LNCAP (cell line): ENCODE measurements around the gene CNTFR.

Source experiments
- TF ChIP-seq, protein P1 (sequence below): fragments of 450-650 bp; IDR thresholded peaks from 2 replicates; pipeline ENCODE4 v1.5.1; 2017; ENCODE audit warnings: mild to moderate bottlenecking

CNTFR gene

DNA sequence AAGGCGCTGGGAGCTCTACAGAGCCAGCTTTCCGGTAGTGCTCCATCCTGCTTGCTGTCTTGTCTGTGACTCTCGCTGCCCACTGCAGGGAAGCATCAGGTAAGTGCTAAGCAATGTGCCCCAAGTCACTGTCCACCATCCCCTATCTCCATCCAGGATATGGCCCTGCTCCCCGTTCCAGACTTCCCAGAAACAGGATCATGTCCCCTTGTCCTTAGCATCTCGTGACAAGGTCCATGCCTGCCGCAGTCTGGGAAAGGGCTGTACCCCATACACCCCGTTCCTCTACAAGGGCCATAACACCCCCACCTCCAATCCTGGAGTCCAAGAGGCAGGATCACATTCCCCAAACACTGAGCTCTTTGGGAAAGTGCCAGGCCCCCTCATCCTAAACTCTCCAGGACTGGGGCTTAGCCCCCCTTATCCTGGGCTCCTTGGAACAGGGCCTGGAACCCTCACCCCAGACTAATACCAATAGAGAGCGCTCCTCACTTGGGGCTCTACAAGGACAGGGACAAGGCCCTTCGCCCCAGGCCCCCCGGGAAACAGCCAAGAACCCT, 21.8 kb upstream of the CNTFR start:
- TF ChIP-seq, protein P1, sequence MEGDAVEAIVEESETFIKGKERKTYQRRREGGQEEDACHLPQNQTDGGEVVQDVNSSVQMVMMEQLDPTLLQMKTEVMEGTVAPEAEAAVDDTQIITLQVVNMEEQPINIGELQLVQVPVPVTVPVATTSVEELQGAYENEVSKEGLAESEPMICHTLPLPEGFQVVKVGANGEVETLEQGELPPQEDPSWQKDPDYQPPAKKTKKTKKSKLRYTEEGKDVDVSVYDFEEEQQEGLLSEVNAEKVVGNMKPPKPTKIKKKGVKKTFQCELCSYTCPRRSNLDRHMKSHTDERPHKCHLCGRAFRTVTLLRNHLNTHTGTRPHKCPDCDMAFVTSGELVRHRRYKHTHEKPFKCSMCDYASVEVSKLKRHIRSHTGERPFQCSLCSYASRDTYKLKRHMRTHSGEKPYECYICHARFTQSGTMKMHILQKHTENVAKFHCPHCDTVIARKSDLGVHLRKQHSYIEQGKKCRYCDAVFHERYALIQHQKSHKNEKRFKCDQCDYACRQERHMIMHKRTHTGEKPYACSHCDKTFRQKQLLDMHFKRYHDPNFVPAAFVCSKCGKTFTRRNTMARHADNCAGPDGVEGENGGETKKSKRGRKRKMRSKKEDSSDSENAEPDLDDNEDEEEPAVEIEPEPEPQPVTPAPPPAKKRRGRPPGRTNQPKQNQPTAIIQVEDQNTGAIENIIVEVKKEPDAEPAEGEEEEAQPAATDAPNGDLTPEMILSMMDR, result peak; percentile 14; the same call in 1 of the 2 replicates

DNA sequence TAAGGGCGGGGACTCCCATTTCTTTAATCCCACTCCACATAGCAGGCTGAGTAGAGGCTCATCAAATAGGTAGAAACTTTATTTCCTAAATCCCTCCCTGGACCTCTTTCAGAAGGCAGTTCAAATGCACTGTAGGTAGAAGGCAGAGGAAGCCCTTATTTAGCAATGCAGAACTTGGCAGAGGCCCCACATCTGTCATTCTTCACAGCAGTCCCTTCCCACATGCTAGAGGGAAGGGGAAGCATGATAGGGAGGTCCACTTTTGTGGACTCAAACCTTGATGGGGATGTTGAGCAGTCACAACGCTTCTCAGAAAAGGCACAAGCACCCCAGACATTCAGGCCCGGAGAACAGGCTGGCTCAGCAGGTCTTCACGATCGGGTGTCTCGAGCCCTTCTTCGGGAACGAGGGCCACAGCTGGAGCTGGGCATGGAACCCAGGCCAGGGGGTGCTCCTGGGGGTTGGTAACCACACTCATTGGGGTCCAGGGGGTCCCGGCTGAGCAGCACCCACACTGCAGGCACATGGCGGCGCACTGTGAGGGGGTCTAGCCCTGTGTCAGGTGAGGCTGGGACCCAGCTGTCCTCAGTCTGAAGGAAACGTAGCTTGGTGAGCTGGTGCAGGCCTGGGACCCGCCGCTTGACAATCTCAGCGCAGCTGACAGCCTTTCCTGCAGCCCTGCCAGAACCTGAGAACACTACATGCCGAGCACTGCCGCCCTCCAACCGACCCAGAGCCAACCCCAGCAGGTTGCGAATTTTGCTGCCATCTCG, 21.1 kb upstream of the CNTFR start:
- TF ChIP-seq, protein P1, result no peak

DNA sequence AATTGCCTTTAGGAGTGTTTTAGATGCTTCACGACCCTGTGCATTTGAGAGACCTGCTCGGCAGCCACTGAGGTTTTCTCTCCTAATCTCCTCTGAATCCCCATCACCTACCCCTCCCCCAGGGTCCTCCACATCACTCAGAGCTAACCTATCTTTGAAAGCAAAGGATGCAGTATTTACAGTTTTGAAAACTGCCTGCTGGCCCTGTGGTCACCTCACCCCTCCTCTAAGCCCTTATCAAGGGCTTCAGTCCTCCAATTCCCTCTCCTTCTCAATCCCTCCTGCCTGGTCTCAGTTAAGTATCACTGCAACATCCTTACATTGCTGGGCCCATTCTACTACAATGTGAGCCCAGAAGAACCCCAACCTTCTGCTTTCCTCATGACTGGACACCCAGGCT, 17.8 kb upstream of the CNTFR start:
- TF ChIP-seq, protein P1, result no peak

DNA sequence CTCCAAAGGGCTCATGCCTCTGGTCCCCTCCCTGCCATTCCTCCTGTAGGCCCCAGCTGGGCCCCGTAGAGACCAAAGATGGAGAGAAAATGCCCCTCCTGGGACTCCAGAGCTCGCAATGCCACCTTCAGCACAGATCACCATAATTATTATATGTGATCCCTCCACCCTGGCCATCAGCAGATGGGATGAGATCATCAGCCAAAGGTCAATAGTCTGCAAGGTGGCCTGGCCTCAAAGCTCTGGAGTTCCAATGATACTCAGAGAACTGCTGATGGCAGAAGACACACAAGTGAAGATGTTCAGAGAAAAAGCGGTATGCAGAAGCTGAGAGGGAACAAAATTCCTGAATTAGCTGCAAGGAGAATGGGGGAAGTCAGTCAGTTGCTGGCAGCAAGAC, 17.4 kb upstream of the CNTFR start:
- TF ChIP-seq, protein P1, result no peak

DNA sequence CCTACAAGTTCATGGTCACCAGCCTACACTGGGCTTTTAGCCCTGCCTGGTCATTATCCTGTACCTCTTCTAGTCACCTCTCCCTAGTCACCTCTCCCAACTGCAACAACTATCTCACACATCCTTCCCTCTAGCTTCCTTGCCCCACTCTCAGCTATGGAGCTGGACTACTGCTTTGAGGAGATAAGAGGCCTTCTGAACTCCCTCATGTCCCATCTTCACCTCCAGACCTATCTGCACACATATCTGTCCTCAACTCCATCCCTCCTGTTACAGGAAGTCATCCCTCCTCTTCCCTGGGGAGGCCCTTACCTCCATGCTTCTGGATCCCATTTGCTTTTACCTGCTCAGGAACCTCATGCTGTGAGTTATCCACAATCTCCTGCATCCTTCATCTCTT, 16.7 kb upstream of the CNTFR start:
- TF ChIP-seq, protein P1, result no peak

DNA sequence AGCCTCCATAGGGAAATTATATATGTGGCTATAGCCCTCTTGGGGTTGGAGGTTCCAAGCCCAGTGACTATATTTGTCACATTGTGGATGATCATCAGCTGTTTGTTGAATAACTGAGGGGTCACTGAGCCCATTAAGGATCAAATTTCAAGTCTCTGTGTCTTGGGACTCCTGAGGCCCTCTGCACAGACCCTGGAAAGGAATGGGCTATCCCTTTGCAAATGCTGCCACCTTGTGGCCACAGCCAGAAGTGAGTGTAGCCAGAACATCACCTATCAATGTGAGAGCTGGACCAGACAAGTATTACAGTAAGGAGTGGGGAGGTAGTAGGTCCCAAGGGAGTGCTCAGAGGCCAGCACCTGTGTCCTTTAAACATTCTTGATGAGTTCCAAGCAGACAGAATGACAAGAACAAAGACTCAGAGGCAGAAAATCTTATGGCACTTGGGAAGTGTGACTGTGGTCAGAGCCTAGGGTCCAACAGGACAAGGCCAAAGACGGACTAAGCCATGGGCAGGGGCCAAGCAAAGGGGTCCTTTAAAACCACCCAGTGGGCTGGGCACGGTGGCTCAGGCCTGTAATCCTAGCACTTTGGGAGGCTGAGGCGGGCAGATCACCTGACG, 14.2 kb upstream of the CNTFR start:
- TF ChIP-seq, protein P1, result peak; percentile 94

DNA sequence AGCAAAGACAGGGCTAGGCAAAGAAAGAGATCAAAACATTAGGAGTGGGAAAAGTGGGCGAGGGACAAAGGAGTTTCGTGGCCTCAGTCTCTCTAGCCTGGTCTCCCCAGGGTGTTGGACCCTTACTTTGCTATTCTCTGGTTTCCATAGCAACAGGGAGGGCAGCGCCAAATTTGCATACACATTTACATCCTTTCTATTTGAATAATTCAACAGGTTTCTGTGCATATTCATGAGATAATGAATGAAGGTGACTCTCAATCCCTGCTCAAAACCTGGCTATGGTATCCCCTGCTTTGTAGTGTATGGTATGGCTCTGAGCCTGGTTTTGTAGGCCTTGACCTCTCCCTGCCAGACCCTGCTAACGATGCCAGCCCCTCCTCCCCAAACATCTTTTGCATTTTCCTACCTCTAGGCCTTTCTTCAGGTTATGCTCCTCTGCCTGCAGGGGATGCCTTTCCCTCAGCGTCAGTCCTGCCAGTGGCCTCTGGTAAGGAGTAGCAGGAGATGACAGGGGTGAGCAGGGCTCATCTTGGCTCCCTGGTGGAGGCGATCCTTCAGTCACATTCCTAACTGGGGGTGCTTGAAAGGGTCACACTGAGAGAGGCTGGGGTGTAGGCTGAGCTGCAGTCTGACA, 12.5 kb upstream of the CNTFR start:
- TF ChIP-seq, protein P1, result no peak
